Right renal cortex interstitium (tissue), 3 donors: ENCODE measurements around the gene PRSS38. TPM values are rescaled to one million over a fixed set of nuclear protein-coding genes. Genes with fewer than 3 reads are reported as not detected.

Source experiments
- DNase-seq, 3 donors: peaks; one replicate each; pipeline ENCODE4 v3.0.0-alpha.2; 2013; ENCODE audit warnings: low read depth in 3 of 3, low spot score in 2 of 3
- polyA plus RNA-seq, 3 donors: library from polyadenylated mRNA; unstranded; fragments of 120-200 nt; gene quantifications; one replicate each; pipeline ENCODE4 v1.2.1, GENCODE V29; 2013; ENCODE audit not compliant: insufficient read length in 3 of 3

Gene PRSS38
- polyA plus RNA-seq, 3 donors = not detected

DNA sequence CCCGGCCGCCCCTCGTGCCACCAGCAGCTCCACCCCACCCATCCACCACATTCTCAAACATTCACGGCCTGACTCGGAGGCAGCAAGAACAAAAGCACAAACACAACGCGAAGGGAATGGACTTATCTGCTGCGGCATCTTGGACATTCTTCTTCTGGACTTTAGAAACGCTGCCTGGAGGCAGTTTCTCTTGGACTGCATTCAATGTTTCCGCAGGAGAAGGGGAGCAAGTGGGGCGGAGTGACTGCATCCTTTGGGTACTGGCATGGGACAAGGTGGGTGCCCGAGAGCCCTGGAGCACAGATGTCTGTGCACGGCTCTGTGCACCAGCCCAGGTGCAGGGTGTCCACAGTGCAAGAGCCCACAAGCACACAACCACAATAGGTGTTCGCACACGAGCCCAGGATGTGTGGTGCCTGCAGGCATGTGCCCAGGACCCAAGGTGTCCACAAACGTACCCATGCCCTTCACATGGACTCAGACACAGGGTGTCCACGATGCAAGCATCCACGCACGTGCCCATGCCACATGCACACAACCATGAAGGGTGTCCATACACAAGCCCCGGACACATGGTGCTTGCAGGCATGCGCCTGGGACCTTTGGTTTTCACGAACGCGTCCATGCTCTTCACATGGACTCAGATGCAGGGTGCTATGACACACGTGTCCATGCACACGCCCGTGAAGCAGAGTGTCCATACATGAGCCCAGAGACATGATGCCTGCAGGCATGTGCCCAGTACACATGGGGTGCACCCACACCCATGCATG, 78.7 kb downstream of the PRSS38 start:
- DNase-seq = no peak

DNA sequence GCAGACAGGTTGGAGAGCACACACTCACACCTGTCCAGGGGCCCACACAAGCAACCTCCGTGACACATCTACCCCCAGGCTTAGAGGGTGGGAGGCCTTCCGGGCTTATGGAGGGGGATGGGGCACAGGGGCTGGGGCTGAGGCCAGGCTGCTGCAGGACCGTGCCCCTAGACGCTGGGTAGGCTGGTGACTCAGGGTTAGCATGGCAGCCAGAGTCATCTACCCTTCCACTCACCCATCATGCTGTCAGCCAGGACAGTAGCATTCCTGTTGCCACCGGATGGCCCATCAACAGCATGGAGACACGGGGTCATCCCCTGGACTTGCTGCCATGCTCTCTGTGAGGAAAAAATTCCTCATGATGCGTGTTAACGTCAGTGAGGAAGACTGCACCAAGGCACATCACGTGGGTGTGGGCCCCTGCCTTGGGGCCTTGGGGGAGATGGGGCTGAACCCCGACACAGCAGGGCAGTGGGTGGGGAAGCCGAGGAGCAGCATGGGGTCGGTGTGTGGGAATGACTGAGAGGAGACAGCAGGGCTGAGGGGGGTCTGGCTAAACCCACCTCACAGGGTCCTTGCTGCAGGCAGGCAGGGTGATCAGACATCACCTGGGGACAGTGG, 79.5 kb downstream of the PRSS38 start:
- DNase-seq = no peak

Other genes starting within 250 kb of the PRSS38 start
- 10 to 100 TPM; 15.7 to 18.9 (median 16.0) TPM for gene JMJD4, start 80.4 kb upstream of the PRSS38 start, polyA plus RNA-seq
- 10 to 100 TPM; 42.6 to 44.7 (median 43.0) TPM for gene SNAP47, start 80.2 kb upstream of the PRSS38 start, polyA plus RNA-seq
- 1 to 10 TPM; 1.0 to 1.2 (median 1.1) TPM for gene WNT9A, start 132.3 kb downstream of the PRSS38 start, polyA plus RNA-seq
- gene WNT3A, start 191.3 kb downstream of the PRSS38 start, polyA plus RNA-seq = under 1 TPM; 0.08 to 0.17 (median 0.14) TPM